Memory B cell (primary cell): ENCODE data around the gene CCHCR1.

Experiments
- ATAC-seq: fragments of 150-1000 bp; cut with Tn5 transposase; 2 replicates; pipeline ENCODE4 v1.10.0; 2021; ENCODE audit warnings: low read depth, mild to moderate bottlenecking, moderate library complexity
- DNase-seq, 2 donors: peaks; one replicate each; pipeline ENCODE4 v3.0.0; 2022; ENCODE audit warnings: low spot score in 2 of 2
- H3K27ac Mint-ChIP-seq: one replicate; pipeline ENCODE4 v1.8.0; 2022; ENCODE audit warnings: mild to moderate bottlenecking, moderate library complexity, mixed read lengths
- H3K27me3 Mint-ChIP-seq: one replicate; pipeline ENCODE4 v1.8.0; 2022; ENCODE audit warnings: mixed read lengths
- H3K36me3 Mint-ChIP-seq: one replicate; pipeline ENCODE4 v1.8.0; 2022; ENCODE audit warnings: mild to moderate bottlenecking, mixed read lengths
- H3K4me1 Mint-ChIP-seq: one replicate; pipeline ENCODE4 v1.8.0; 2022; ENCODE audit warnings: mixed read lengths
- H3K4me3 Mint-ChIP-seq: one replicate; pipeline ENCODE4 v1.8.0; 2022; ENCODE audit warnings: mild to moderate bottlenecking, moderate library complexity, mixed read lengths
- H3K9me3 Mint-ChIP-seq: one replicate; pipeline ENCODE4 v1.8.0; 2022; ENCODE audit warnings: mixed read lengths

CCHCR1 gene

DNA sequence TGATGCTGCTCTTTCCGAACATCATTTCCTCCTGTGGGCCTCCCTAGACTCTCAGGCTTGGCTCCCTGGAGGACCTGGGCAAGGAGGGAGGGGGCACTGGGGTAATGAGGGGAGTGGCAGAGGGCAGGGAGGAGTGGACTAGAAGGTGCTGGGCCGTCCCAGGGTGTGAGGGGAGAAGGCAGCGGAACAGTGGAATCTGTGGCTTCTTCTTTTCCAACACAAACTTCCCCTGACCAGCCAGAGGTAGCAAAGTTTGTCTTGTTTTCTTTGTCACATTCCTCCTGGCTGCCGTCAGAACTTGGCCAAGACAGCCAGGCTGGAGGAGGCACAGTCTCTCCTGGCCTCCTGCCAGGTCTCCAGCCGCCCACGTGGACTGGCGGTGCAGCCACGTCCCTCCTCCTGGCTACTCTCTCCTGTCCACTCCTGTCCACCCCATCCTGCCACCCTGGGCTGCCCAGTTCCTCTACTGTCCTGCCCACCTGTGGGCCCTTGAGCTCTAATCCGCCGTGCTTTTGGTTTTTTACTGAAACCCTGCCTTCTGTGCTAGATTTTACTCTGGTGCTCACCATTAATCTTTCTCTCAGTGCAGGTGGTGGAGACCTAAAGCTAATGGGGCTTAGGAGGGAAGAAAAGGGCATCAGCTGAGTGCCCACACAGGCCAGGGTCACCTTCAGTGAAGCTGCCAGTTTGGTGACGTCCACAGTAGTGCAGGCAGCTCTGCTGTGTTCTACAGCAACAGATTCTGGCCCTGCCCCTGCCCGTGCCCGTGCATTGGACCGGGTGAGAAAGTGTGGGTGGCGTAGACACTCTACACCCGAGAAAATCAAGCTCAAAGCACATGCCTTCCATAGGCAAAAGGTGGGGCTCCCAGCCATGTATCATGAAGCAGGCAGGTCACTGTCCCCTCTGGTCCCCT lies 34.6 kb downstream of the CCHCR1 start:
- Mint-ChIP-seq H3K9me3 (no peaks in the 10 kb centered on the region), H3K4me1 (peaks cover 6% of the 10 kb centered on the region), H3K27ac (no peak overlapping the region), H3K36me3 (no peaks in the 10 kb centered on the region), H3K27me3 (peaks cover 12% of the 10 kb centered on the region), H3K4me3 (no peak overlapping the region)
- DNase-seq, result no peak
- ATAC-seq, result no peak

DNA sequence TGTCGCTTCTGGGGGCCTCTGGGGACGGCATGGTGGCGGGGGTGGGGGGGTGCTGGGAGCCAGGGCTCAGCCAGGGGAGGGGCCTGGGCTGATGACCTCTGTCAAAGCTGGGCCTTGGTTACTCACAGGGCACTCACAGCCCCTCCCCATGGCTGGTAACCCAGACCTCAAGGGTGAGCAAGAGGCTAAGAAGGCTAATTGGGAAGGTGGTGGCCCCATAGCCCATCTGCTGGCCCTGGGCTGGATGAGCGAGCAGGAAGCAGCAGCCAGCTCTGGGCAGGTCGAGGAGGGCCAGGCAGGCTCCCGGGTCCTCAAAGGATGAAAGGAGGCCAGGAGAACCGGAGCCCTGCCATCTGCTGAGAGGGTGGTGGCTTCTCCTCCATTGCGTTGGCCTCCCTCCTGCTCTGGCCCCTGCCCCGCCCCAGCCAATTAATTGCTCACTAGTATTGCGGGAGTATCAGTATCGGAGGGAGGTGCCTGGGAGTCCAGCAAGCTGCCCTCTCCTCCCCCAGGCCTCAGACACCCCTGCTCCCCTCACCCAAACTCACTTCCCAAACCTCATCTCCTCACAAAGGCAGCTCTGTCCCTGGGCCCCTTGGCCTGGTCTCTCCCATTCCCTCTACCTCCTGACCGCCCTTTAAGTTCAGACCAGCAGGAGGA lies 36.3 kb downstream of the CCHCR1 start:
- Mint-ChIP-seq H3K27ac (no peak overlapping the region), H3K27me3 (peaks cover 10% of the 10 kb centered on the region), H3K4me3 (no peak overlapping the region), H3K4me1 (peaks cover 2% of the 10 kb centered on the region), H3K9me3 (no peaks in the 10 kb centered on the region), H3K36me3 (no peaks in the 10 kb centered on the region)
- ATAC-seq, result no peak
- no peak for DNase-seq

DNA sequence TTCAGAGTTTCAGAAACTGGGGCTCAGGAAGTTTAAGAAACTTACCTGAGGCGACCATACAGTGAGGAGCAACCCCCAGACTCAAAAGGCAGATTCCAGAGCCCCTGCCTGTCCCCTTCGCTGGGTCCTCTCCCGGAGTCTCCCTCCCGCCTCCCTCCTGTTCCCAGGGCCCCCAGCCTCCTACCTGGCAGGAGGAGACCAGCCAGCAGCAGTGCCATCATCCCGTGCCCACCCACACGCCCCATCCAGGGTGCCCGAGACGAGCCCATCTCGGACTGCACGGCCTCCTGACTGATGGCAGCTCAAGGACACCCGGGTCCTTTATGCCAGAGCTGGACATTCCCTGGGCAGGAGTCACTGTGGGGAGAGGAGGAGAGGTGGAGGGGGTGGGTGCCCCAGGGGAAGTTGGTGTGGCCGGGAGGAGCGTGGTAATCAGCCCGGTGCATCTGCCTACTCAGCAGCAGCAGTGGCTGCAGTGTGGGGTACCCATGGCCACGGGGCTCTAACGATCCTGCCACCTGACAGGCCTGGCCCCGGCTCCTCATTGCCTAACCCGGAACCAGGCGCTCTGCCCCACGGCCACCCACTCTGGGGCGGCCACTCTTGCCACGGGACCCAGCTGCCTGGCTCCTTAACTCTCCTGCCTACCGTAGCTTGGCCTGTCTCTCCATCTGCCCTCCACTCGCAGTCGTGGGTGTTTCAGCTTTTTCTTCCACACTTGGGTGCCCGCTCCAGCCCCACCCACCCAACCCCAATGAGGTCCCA lies 37.3 kb downstream of the CCHCR1 start, which contains the start of gene CDSN:
CDSN (minus strand) TSS at position 296 of the 765 bp plus-strand sequence; CDS start at position 269, 27 bp downstream.
- Mint-ChIP-seq H3K27me3 (peaks cover 11% of the 10 kb centered on the region), H3K36me3 (no peaks in the 10 kb centered on the region), H3K9me3 (no peaks in the 10 kb centered on the region), H3K27ac (no peak within 1 kb of the TSS), H3K4me1 (peaks cover 5% of the 10 kb centered on the region), H3K4me3 (no peak within 1 kb of the TSS)
- ATAC-seq (no peak), DNase-seq (no peak)

DNA sequence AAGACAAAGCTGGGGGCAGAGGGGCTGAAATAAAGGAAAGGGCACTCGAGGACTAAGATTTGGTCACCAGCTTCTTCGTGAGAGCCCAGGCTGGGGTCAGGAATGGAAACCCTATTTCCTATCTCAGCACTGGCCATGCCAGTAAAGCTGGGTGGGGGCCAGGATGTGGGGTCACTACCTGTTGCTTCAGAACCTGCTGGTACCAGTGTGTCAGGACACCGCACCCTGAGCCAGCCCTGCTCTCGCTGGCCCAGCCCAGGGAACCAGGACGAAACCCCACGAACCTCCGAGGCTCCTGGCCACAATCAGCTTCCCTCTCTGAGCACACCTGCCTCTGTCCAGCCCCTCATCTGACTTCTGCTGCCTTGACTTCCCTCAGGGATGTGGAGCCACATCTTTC lies 39.4 kb downstream of the CCHCR1 start:
- no peaks in the 10 kb centered on the region for H3K36me3 Mint-ChIP-seq
- ATAC-seq (no peak), DNase-seq (no peak)
- peaks cover 16% of the 10 kb centered on the region for H3K27me3 Mint-ChIP-seq
- no peak overlapping the region for H3K27ac Mint-ChIP-seq
- H3K9me3 Mint-ChIP-seq, result no peaks in the 10 kb centered on the region
- no peak overlapping the region for H3K4me3 Mint-ChIP-seq
- H3K4me1 Mint-ChIP-seq, result peaks cover 12% of the 10 kb centered on the region

DNA sequence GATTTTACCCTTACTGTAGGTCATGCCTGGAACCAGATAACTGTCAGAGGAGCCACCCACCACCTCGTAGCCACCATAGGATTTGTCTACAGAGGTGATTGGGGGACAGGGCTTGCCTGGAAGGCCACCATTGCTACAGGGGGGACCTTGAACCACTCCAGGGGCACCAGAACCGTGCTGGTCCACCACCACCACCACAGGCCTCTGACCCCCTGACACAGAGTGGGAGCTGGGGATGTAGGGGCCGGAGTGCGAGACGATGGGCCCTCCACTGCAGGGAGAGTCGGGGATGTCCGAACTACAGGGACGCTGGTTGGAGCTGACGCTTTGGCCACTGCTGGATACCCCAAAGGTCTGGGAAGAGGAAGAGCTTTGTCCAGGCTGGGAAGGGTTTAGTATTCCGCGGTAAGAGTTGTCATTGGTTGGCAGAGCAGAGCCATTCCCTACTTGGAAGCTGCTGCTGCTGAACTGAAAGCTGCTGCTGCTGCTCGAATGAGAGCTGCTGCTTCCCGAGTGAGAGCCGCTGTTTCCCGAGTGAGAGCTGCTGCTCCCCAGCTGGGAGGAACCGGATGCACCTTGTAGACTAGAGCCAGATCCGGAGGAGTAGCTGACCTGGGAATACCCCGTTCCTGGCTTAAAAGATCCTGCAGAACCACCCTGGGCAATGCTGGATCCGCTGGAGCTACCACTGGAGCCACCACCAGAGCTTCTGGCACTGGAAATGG lies 40.8 kb downstream of the CCHCR1 start:
- H3K9me3 Mint-ChIP-seq, result no peaks in the 10 kb centered on the region
- peaks cover 16% of the 10 kb centered on the region for H3K27me3 Mint-ChIP-seq
- no peak overlapping the region for H3K4me3 Mint-ChIP-seq
- DNase-seq (no peak), ATAC-seq (no peak)
- no peak overlapping the region for H3K27ac Mint-ChIP-seq
- no peaks in the 10 kb centered on the region for H3K36me3 Mint-ChIP-seq
- H3K4me1 Mint-ChIP-seq, result peaks cover 12% of the 10 kb centered on the region

DNA sequence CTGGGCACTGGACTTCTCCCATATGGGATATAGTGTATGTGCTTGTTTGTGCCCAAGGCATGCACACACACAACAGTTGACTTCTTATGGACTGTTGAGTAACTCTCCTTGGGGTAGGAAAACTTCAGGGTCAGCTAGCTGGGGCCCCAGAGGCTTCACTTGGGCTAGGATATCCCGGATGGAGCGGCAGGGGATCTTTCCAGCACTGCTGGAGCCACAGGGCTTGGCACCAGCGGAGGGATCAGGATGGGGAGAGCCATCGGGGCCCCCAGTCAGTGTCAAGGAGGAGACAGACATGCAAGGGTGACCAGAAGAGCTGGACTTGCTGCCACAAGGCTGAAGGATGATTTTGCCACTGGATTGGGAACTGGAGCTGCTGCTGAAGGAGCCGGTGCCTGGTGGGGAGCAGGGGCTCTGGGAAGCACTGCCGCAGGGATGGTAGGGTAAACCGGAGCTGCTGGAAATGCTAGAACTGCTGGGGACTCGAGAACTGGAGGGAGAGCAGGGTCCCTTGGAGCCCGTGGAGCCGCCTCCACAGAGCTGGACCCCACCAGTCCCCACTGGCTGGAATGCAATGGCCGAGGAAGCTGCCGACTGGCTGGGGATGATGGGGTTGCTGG lies 41.6 kb downstream of the CCHCR1 start:
- no peak overlapping the region for H3K27ac Mint-ChIP-seq
- no peaks in the 10 kb centered on the region for H3K9me3 Mint-ChIP-seq
- peaks cover 14% of the 10 kb centered on the region for H3K27me3 Mint-ChIP-seq
- no peaks in the 10 kb centered on the region for H3K36me3 Mint-ChIP-seq
- peaks cover 12% of the 10 kb centered on the region for H3K4me1 Mint-ChIP-seq
- DNase-seq (no peak), ATAC-seq (no peak)
- H3K4me3 Mint-ChIP-seq, result no peak overlapping the region

DNA sequence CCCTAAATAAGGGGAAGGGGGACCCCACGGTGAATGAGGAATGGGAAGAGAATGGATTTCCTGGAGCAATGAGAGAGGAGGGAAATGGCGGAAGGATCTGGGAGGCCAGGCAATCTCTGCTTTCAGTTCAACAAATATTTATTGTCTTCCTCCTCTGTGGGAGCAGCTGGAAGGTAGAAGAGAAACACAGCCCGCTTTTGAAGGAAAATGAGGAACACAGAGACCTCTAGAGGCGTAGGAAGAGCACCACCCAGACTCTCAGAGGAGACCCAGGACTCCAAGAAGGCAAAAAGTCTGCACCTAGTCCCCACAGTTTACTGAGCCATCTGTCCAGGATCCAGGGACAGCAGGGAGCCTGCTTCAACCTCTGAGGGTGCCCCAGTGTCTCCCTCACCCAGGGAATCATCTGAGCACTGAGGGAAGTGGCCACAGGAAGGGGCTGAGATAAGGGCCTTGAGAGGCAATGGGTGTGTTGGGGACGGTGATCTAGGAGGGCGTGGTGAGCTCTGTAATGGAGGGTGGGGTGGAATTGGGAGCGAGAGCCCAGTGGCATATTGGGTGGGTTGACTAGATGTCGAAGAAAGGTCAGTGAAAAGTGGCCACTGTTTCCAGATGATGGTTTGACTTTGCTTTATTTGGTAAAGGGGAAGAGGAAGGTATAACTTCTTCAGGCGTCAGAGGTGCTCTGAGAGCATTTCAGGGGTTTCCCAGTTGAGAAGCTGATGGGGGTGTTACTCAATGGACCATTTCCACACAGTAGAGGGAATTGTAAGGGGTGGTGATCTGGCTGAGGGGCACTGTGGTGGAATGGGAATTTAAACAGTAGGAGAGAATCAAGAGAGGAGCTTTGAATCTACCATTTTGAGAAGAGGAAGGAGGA lies 42.4 kb downstream of the CCHCR1 start:
- H3K27ac Mint-ChIP-seq, result peak overlapping the region; percentile 74
- DNase-seq (no peak), ATAC-seq (peak; percentile 80)
- H3K36me3 Mint-ChIP-seq, result no peaks in the 10 kb centered on the region
- no peak overlapping the region for H3K4me3 Mint-ChIP-seq
- H3K4me1 Mint-ChIP-seq, result peaks cover 12% of the 10 kb centered on the region
- no peaks in the 10 kb centered on the region for H3K9me3 Mint-ChIP-seq
- peaks cover 17% of the 10 kb centered on the region for H3K27me3 Mint-ChIP-seq

DNA sequence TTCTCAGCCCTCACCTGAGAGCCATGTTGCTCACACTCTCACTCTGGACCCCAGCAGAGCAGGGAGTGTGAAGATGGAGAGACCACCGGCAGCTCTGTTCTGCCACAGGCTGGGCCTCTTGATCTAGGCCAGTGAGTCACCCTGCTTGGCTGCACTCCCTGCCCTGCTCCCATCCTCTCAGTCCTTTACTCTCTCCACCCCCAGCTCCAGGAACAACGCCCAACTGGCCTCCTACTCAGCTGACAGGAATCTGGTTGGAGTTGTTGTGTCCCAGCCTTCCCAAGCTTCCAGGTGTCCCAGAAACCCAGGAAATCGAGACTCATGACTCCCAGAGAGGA lies 43.1 kb downstream of the CCHCR1 start, which contains the start of gene PSORS1C1:
PSORS1C1 (plus strand) TSS at position 260 of the 338 bp plus-strand sequence. CDS start 14,833 bp downstream, outside the sequence.
- Mint-ChIP-seq H3K4me1 (peaks cover 12% of the 10 kb centered on the region), H3K27ac (peak within 1 kb of the TSS; percentile 74), H3K27me3 (peaks cover 24% of the 10 kb centered on the region), H3K4me3 (no peak within 1 kb of the TSS), H3K36me3 (no peaks in the 10 kb centered on the region), H3K9me3 (no peaks in the 10 kb centered on the region)
- no peak for ATAC-seq
- DNase-seq, result no peak

DNA sequence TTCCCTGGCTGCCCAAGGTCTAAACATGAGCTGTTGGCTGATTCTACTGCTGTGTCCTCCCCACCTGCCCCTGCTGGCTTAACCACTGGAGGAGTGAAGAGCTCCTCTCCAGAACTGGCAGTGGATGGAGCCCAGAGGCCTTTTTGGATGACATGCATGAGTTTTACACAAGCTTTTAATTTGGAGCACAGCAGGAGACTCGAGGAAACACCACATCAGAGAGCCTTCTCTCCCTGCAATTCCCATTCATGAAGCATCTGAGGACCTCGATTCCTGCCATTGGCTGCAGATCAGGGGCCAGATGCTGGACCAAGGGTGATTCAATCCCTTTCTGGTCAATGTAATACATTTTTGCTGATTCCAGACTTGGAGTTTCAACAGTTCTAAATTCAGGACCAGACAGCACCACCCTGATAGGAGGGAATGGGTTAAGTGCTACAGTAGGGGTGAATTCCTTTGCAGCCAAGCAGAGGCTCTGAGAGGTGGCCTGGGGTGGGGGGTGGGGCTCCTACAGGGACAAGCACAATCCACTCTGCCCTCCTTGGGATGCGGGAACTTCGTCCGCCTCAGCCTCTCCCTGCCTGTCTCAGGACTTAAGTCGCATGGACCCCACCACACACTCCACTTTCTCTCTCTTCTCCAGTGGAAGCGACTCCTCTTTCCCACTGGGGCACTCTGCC lies 43.6 kb downstream of the CCHCR1 start:
- Mint-ChIP-seq H3K36me3 (no peaks in the 10 kb centered on the region), H3K27me3 (peaks cover 26% of the 10 kb centered on the region), H3K4me3 (no peak overlapping the region), H3K27ac (no peak overlapping the region), H3K9me3 (no peaks in the 10 kb centered on the region), H3K4me1 (peaks cover 12% of the 10 kb centered on the region)
- no peak for ATAC-seq
- no peak for DNase-seq

DNA sequence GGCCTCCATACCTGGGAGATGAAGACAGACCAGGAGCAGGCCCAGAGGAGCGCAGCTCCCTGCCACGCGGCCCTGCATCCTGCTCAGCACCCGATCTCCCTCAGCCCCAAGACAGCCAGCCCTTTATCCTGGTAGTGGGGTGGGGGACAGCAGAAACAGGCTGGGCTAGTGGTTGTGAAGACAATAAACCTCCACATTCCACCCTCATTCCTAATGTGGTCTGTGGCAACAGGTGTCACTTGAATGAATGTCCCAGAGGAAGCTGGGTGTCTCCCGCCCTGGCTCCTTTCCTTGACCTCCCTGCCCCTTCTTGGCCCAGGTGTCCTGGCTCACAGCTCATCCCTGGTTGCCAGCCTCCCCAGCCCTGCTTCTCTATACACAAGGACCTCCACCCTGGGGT lies 45.1 kb downstream of the CCHCR1 start, which contains the start of gene C6orf15:
C6orf15 (minus strand) TSS at position 98 of the 400 bp plus-strand sequence; CDS start at position 78, 20 bp downstream.
- H3K9me3 Mint-ChIP-seq, result no peaks in the 10 kb centered on the region
- peaks cover 23% of the 10 kb centered on the region for H3K27me3 Mint-ChIP-seq
- H3K36me3 Mint-ChIP-seq, result no peaks in the 10 kb centered on the region
- DNase-seq, result no peak
- H3K4me3 Mint-ChIP-seq, result no peak within 1 kb of the TSS
- ATAC-seq, result no peak
- H3K27ac Mint-ChIP-seq, result no peak within 1 kb of the TSS
- peaks cover 12% of the 10 kb centered on the region for H3K4me1 Mint-ChIP-seq

DNA sequence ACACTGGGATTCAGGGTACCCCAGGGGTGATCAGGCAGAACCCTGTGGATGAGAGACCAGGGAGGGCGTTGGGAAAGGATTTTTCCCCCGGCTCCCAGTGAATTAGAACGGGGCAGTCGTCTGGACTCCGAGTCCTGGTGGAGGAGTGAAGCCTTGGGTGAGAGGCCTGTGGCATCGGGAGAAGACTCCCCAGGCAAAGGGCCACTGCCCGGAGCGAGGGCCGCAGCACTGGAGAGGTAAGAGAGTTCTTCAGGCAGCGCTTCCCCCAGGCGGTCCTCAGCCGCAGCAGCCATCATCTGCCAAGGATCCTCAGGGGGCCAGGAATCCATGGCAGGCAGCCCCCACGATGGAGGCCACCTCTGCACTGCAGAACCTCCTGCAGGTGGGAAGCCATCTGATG lies 45.9 kb downstream of the CCHCR1 start:
- H3K27me3 Mint-ChIP-seq, result peaks cover 23% of the 10 kb centered on the region
- H3K9me3 Mint-ChIP-seq, result no peaks in the 10 kb centered on the region
- no peaks in the 10 kb centered on the region for H3K36me3 Mint-ChIP-seq
- H3K27ac Mint-ChIP-seq, result no peak overlapping the region
- ATAC-seq, result no peak
- no peak overlapping the region for H3K4me3 Mint-ChIP-seq
- no peak for DNase-seq
- H3K4me1 Mint-ChIP-seq, result peaks cover 12% of the 10 kb centered on the region
